Measurements from ENCODE around the gene CMTM4.

The CMTM4 gene

GRCh38 chr16:66620429-66620795, 76.1 kb downstream of the CMTM4 start:
- H3K4me3 ChIP-seq (replicated peaks; ENCODE audit: insufficient read depth, low read length) = no peak overlapping the region
- H3K27ac ChIP-seq (replicated peaks) = peak overlapping the region; percentile 19; the same call in 1 of the 2 replicates
- no peaks in the 10 kb centered on the region for H3K27me3 ChIP-seq (ENCODE audit: insufficient read depth, poor library complexity, severe bottlenecking)
- DNase-seq (ENCODE audit: low read depth in 1 of 2, low spot score in 1 of 2) = no peak
- TF ChIP-seq SPI1 (IDR thresholded peaks at IDR 0.05; ENCODE audit: borderline replicate concordance, low read depth) (no peak), GABPA (IDR thresholded peaks at IDR 0.05; ENCODE audit: low read depth) (no peak), CTCF (IDR thresholded peaks at IDR 0.05; ENCODE audit: insufficient read depth, low read length) (no peak), POLR2AphosphoS5 (IDR thresholded peaks at IDR 0.05; ENCODE audit: low read depth) (no peak)
- TF ChIP-seq, protein P1, sequence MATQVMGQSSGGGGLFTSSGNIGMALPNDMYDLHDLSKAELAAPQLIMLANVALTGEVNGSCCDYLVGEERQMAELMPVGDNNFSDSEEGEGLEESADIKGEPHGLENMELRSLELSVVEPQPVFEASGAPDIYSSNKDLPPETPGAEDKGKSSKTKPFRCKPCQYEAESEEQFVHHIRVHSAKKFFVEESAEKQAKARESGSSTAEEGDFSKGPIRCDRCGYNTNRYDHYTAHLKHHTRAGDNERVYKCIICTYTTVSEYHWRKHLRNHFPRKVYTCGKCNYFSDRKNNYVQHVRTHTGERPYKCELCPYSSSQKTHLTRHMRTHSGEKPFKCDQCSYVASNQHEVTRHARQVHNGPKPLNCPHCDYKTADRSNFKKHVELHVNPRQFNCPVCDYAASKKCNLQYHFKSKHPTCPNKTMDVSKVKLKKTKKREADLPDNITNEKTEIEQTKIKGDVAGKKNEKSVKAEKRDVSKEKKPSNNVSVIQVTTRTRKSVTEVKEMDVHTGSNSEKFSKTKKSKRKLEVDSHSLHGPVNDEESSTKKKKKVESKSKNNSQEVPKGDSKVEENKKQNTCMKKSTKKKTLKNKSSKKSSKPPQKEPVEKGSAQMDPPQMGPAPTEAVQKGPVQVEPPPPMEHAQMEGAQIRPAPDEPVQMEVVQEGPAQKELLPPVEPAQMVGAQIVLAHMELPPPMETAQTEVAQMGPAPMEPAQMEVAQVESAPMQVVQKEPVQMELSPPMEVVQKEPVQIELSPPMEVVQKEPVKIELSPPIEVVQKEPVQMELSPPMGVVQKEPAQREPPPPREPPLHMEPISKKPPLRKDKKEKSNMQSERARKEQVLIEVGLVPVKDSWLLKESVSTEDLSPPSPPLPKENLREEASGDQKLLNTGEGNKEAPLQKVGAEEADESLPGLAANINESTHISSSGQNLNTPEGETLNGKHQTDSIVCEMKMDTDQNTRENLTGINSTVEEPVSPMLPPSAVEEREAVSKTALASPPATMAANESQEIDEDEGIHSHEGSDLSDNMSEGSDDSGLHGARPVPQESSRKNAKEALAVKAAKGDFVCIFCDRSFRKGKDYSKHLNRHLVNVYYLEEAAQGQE (IDR thresholded peaks at IDR 0.05; ENCODE audit: insufficient replicate concordance, low read depth) = no peak

DNA sequence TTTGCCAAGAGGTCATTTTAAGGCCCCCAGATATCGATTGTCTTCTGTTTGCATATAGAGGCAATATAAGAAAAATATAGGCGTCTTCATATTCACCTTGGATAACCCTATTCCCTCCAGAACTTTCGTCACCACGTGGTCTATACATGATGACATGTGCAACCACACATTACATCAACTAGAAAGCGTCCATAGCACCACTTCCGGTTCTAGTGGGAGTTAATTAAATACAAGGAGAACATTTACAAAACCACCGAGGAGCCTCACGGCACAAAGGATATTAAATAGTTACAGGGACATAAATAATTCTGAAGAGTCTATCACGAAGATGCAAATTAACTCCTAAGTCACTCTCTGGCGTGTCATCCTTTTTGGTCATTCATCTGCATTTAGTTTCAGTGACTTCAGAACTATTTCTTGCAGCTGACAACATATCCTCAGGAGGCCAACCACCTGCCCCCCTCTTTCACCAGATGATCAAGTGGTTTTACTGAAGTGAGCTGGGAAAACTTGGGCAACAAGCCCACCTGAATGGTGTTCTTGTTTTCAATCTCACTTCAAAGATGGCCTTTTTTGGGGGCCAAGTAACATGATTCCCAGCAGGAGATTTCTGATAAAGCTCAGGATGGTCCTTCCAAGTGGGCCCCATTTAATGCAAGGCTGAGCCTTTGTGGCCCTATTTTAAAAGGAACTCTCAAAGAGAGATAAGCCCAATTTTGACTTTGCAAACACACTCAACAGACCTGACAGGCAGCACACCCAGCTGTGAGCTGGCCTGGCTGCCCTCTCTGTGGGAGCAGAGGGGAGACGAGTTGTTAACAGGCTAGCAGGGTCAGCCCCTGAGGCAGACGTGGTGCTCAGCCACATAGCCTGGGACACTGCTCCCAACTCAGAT, 76.8 kb downstream of the CMTM4 start:
- peak overlapping the region; percentile 19; the same call in 1 of the 2 replicates for H3K27ac ChIP-seq (replicated peaks)
- H3K27me3 ChIP-seq (ENCODE audit: insufficient read depth, poor library complexity, severe bottlenecking) = no peaks in the 10 kb centered on the region
- TF ChIP-seq POLR2AphosphoS5 (IDR thresholded peaks at IDR 0.05; ENCODE audit: low read depth) = no peak
- TF ChIP-seq GABPA (IDR thresholded peaks at IDR 0.05; ENCODE audit: low read depth) = no peak
- no peak for TF ChIP-seq SPI1 (IDR thresholded peaks at IDR 0.05; ENCODE audit: borderline replicate concordance, low read depth)
- TF ChIP-seq CTCF (IDR thresholded peaks at IDR 0.05; ENCODE audit: insufficient read depth, low read length) = no peak
- TF ChIP-seq, protein P1 (IDR thresholded peaks at IDR 0.05; ENCODE audit: insufficient replicate concordance, low read depth) = no peak
- peak in 1 of 2 experiments; percentile 72 for DNase-seq (ENCODE audit: low read depth in 1 of 2, low spot score in 1 of 2)
- no peak overlapping the region for H3K4me3 ChIP-seq (replicated peaks; ENCODE audit: insufficient read depth, low read length)

DNA sequence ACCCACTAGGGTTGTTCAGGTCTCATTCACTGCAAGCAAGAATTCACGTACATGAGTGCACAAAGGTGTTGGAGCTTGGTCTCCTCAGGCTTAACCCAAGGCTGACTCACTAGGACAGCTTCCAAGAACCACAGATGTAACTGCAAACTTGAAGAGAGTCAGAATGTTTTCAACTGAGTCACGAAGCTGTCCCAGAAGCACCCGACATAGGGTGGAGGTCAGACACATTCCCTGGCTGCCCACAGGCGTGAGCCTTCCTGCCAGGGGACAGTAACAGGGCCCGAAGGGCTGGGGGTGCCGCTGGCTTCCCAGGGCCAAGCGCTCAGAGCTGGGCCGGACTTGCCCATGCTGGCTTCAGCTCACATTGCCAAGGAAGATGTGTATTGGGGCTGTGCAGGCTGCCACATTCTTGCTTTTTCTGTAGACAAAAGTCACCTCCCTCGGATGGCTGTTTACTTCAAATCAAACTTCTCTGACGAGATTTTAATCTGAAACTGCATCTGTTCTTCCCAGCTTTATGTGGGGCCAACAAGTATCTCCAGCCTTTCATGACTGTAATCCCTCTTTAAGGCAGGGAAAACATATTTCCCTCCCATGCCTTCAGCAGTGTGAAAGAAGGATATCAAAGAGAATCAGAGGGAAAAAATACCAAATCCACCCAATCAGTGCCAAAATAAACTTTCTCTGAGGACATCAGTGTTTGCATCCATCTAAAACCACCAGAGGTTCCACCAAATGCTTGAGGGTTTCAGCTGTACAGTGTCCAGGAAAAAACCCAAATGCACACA, 77.8 kb downstream of the CMTM4 start:
- no peak overlapping the region for H3K4me3 ChIP-seq (replicated peaks; ENCODE audit: insufficient read depth, low read length)
- DNase-seq (ENCODE audit: low read depth in 1 of 2, low spot score in 1 of 2) = no peak
- no peak for TF ChIP-seq CTCF (IDR thresholded peaks at IDR 0.05; ENCODE audit: insufficient read depth, low read length)
- TF ChIP-seq, protein P1 (IDR thresholded peaks at IDR 0.05; ENCODE audit: insufficient replicate concordance, low read depth) = no peak
- TF ChIP-seq GABPA (IDR thresholded peaks at IDR 0.05; ENCODE audit: low read depth) = no peak
- TF ChIP-seq POLR2AphosphoS5 (IDR thresholded peaks at IDR 0.05; ENCODE audit: low read depth) = no peak
- TF ChIP-seq SPI1 (IDR thresholded peaks at IDR 0.05; ENCODE audit: borderline replicate concordance, low read depth) = no peak
- no peaks in the 10 kb centered on the region for H3K27me3 ChIP-seq (ENCODE audit: insufficient read depth, poor library complexity, severe bottlenecking)
- H3K27ac ChIP-seq (replicated peaks) = no peak overlapping the region

Data from HL-60 (cell line).